ENCODE results near the gene FBXL16.
A peak's percentile ranks its signal among the peaks of the same experiment; 100 is the strongest.

FBXL16 gene

DNA sequence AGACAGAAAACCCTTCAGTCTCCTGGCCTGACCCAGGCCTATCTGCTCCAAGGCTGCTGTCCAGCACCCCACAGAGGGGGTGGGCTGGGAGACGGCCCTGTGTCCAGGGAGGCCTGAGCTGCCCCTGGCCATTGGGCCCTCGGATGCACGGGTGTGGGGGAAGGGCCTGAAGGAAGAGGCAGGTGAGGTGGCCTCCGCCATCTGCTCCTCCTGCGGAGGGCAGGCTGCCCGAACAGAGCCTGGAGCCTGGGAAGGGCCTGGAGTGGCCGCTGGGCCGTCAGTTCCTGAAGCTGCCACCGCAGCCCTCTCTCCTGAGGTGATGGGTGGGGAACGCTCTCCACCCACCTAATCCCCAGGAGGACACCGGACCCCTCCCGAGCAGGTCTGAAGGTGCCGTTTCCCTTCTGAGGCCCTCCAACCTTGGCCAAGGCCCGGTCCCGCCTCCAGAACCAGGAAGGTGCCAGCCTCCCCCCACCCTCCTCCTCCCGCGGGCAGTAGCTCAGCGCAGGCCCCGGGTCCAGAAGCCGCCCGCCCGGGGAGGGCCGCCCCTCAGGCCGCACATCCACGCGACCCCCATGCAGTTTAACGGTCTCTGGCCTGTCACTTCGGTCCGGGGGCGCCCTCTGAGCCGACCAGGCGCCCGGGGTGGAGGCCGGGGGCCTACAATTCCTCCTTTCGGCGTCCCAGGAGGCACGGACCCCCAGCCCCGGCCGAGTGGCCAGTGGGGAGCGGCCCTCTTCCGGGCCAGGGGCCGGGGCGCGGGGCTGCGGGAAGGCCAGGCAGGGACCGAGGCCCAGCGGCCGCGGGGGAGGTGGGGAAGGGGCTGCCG, 835 bp downstream of the FBXL16 start:
- no peak for FAIRE-seq
- no peak for TF ChIP-seq SPI1 (IDR thresholded peaks at IDR 0.05; ENCODE audit: low read depth, low read length)
- TF ChIP-seq POLR2AphosphoS5 (IDR thresholded peaks at IDR 0.05; ENCODE audit: low read depth, low read length) = no peak
- no peak for TF ChIP-seq POLR2A (IDR thresholded peaks at IDR 0.05; ENCODE audit: low read depth, low read length)
- TF ChIP-seq TAF1 (IDR thresholded peaks at IDR 0.05; ENCODE audit: low read depth, low read length) = no peak
- no peak for TF ChIP-seq POU2F2 (IDR thresholded peaks at IDR 0.05; ENCODE audit: low read depth, low read length)
- TF ChIP-seq PAX5 (IDR thresholded peaks at IDR 0.05; ENCODE audit: insufficient read depth, low read length, severe bottlenecking) = no peak

DNA sequence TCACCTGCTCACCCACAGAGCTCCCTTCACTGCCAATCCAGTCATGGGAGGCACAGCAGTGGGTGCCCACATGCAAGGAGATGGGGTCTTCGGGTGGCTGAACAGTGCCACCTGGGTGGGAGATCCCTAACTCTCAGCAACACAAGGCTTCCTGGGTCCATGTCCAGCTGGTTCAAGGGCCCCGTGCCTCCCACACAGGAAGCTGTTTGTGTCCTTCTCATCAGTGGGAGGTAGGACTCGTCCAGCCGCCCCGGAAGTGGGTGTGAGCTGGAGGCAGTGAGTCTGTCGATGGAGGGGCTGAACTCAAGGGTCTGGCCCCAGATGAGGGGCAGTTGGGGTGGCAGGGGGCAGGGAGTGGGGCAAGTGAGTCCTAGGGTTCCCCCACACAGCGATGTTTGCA, 1.6 kb downstream of the FBXL16 start:
- DNase-seq (ENCODE audit: insufficient read length, low spot score) (no peak), FAIRE-seq (no peak)
- TF ChIP-seq TAF1 (IDR thresholded peaks at IDR 0.05; ENCODE audit: low read depth, low read length) (no peak), POU2F2 (IDR thresholded peaks at IDR 0.05; ENCODE audit: low read depth, low read length) (no peak), POLR2A (IDR thresholded peaks at IDR 0.05; ENCODE audit: low read depth, low read length) (no peak)

More for the DNA sequence above, 835 bp downstream of the FBXL16 start:
- no peak for DNase-seq (ENCODE audit: insufficient read length, low spot score)

DNA sequence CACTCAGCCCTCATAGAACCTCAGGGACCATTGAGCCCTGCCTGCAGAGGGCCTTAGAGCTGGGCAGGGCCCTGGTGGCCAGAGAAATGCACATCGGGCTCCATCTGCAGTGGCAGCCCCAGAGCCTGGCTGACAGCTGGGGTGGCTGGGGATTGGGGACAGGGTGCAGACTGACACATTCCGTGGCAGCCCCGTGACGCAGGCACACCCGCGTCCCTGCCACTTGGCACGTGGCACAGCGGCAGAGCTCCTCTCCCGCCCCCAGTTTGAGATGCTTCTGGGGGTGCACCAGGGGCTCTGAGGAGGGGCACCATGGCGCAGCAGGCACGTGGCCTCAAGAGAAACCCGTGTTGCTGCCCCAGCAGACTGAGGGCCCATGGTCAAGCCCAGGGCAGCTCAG, 2.2 kb downstream of the FBXL16 start:
- no peak for FAIRE-seq
- no peak for DNase-seq (ENCODE audit: insufficient read length, low spot score)
- TF ChIP-seq TAF1 (IDR thresholded peaks at IDR 0.05; ENCODE audit: low read depth, low read length) (no peak), POLR2AphosphoS5 (IDR thresholded peaks at IDR 0.05; ENCODE audit: low read depth, low read length) (no peak), POU2F2 (IDR thresholded peaks at IDR 0.05; ENCODE audit: low read depth, low read length) (no peak), POLR2A (IDR thresholded peaks at IDR 0.05; ENCODE audit: low read depth, low read length) (no peak), PAX5 (IDR thresholded peaks at IDR 0.05; ENCODE audit: insufficient read depth, low read length, severe bottlenecking) (no peak), SPI1 (IDR thresholded peaks at IDR 0.05; ENCODE audit: low read depth, low read length) (no peak)

DNA sequence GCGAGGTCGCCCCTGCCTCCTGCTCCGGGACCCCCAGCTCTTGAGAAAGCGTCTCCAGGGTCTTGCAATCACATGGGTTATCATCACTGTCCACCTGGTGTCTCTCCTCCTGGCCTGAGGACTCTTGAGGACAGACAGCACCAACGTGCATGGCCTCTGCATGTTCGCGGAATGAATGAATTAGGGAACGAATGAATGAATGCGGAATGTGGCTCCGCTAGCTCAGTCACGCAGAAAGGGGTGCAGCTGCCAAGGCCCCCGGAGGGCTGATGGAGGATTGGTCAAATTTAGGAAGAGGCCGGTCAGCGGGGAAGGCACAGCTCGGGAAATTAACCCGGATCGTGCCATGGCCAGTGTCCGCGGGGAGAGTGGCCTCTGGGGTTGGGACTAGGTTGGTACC, 3.3 kb downstream of the FBXL16 start:
- FAIRE-seq = no peak
- TF ChIP-seq PAX5 (IDR thresholded peaks at IDR 0.05; ENCODE audit: insufficient read depth, low read length, severe bottlenecking) (no peak), TAF1 (IDR thresholded peaks at IDR 0.05; ENCODE audit: low read depth, low read length) (no peak), POLR2AphosphoS5 (IDR thresholded peaks at IDR 0.05; ENCODE audit: low read depth, low read length) (no peak)
- DNase-seq (ENCODE audit: insufficient read length, low spot score) = no peak

DNA sequence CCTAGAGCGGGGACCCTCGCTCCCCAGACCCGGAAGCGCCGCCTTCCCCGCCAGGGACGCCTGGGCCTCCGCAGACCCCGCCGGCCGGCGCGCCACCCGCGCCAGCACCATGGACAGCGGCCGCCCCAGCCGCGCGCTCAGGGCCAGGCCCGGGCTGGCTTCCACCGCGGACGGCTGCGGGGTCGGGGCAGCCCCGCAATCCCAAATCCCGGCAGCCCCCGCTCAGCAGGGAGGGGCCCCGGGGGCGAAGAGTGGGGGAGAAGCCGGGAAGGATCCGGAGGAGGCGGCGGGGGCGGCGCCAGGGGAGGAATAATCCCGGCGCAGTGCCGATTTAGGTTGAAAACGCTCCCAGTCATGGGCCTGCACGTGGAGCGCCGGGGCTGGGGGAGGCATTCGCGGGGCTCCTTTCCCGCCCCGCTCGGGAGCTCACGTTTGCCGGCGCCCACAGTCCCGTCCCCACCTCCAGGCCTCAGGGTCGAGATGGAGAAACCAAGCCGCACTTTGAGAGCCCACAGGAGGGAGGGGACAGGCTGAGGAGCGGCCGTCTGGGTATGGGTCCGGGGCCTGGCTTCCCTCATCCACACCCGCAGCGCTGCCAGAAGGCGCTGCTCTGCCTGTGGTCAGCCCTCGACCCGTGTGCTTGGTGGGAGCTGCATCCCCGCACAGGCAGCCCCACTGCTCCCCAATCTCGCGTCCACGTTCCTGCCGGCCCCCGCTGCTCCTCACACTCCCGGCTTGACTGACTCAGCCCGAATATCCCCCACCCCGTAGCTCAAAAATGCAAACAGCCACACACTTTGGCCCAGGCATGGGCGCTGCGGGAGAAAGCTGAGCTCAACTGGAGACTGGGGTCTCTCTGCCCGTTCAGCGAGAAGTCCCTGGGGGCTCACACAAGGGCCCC, 4.7 kb downstream of the FBXL16 start:
- TF ChIP-seq POU2F2 (IDR thresholded peaks at IDR 0.05; ENCODE audit: low read depth, low read length) (no peak), POLR2A (IDR thresholded peaks at IDR 0.05; ENCODE audit: low read depth, low read length) (no peak), SPI1 (IDR thresholded peaks at IDR 0.05; ENCODE audit: low read depth, low read length) (no peak), PAX5 (IDR thresholded peaks at IDR 0.05; ENCODE audit: insufficient read depth, low read length, severe bottlenecking) (no peak), TAF1 (IDR thresholded peaks at IDR 0.05; ENCODE audit: low read depth, low read length) (no peak), POLR2AphosphoS5 (IDR thresholded peaks at IDR 0.05; ENCODE audit: low read depth, low read length) (no peak)
- DNase-seq (ENCODE audit: insufficient read length, low spot score) = no peak
- no peak for FAIRE-seq

DNA sequence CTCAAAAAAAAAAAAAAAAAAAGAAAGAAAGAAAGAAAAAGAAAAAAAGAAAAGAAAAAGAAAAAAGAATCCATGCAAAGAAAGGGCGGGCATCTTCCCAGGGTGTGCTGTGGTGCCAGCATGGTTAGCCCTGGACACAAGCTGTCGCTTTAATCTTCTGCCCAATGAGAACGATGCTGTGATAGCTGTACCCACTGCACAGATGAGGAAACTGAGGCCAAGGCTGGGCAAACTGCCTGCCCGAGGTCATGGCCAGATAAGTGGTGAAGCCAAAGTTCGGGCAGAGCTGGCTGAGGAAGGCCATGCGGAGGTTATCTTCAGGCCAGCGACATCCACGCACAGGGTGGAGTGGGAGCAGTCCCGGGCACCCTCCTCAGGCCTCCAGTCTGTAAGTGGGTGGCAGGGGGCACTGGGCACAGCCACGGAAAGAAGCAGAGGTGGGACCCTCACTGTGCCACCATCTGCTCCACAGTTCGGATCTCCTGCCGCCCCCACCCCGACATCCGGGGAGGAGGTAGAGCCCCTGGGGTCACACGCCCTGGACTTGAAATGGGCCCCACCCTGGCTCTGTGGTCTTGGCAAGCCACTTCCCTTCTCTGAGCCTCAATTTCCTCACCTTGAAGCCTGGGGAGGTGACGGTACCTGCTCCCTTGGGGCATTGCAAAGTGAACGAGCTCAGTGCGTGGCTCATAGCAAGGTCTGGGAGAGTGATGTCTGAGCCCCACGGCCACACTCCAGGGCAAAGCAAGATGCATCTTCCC, 6.5 kb downstream of the FBXL16 start:
- DNase-seq (ENCODE audit: insufficient read length, low spot score) (no peak), FAIRE-seq (no peak)
- TF ChIP-seq POLR2AphosphoS5 (IDR thresholded peaks at IDR 0.05; ENCODE audit: low read depth, low read length) = no peak
- no peak for TF ChIP-seq SPI1 (IDR thresholded peaks at IDR 0.05; ENCODE audit: low read depth, low read length)

DNA sequence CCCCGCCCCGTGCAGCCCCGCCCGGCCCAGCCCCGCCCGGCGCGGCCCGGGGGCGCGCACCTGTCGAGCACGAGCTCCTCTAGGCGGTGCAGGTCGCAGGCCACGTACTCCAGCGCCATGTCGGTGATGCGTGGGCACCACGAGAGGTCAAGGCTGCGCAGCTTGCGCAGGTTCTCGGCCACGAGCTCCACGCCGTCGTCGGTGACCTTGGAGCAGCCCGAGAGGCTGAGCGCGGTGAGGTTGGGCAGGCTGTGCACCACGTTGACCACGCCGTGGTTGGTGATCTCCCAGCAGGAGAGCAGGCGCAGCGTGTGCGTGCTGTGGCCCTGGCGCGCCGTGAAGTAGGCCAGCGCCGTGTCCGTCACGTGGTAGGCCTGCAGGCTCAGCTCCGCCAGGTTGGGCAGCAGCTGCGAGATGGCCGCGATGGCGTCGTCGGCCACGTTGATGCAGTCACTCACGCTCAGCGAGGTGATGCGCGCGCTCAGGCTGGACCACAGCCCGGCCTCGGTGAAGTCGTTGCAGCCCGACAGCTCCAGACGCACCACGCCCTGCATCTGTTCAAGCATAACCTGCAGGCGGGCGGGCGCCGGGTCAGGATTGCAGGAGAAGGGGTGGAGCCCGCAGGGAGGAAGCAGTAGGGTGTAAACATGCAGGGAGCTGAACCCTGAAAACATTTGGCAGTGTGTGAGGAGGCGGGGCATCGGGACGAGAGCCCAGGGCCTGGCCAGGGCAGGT, 10.1 kb downstream of the FBXL16 start:
- FAIRE-seq = peak; percentile 87
- no peak for TF ChIP-seq TAF1 (IDR thresholded peaks at IDR 0.05; ENCODE audit: low read depth, low read length)
- TF ChIP-seq SPI1 (IDR thresholded peaks at IDR 0.05; ENCODE audit: low read depth, low read length) = no peak
- no peak for TF ChIP-seq POLR2A (IDR thresholded peaks at IDR 0.05; ENCODE audit: low read depth, low read length)
- no peak for TF ChIP-seq PAX5 (IDR thresholded peaks at IDR 0.05; ENCODE audit: insufficient read depth, low read length, severe bottlenecking)
- peak; percentile 78 for DNase-seq (ENCODE audit: insufficient read length, low spot score)

DNA sequence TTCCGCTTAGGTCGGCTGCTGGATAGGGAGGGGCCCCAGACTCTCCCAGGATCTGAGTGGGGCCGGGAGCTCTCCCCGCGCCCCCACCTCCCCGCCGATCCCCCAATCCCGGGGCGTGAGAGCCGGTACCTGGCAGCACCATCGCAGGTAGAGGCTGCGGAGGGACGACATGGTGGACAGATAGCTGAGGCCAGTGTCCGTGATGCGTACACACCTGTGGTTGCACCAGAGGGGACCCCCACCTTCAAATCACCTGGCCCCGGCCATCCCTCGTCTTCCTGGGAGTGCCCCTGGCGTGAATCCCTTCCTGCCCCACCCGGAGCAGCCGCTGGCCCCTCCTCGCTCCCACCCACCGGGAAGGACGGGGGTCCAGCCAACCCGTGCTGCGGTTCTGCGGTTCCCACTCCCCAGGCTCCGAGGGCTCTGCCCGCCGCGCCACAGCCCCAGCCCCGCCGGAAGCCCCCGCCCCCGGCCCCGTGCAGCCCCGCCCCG, 10.7 kb downstream of the FBXL16 start:
- TF ChIP-seq TAF1 (IDR thresholded peaks at IDR 0.05; ENCODE audit: low read depth, low read length) = no peak
- no peak for TF ChIP-seq POLR2AphosphoS5 (IDR thresholded peaks at IDR 0.05; ENCODE audit: low read depth, low read length)
- TF ChIP-seq POU2F2 (IDR thresholded peaks at IDR 0.05; ENCODE audit: low read depth, low read length) = no peak
- TF ChIP-seq POLR2A (IDR thresholded peaks at IDR 0.05; ENCODE audit: low read depth, low read length) = no peak
- no peak for TF ChIP-seq PAX5 (IDR thresholded peaks at IDR 0.05; ENCODE audit: insufficient read depth, low read length, severe bottlenecking)
- no peak for DNase-seq (ENCODE audit: insufficient read length, low spot score)
- no peak for FAIRE-seq
